Activated gamma-delta T cell (primary cell): ENCODE results near the gene MEPE.

Experiments used
- DNase-seq: peaks from one replicate; lab custom pipeline; 2025; lab: John Stamatoyannopoulos, UW
- total RNA-seq, 2 donors: gene quantifications; one replicate each; lab custom pipeline; 2026; lab: John Stamatoyannopoulos, UW

MEPE gene
- total RNA-seq, result 0 reads per million in 2 donors

GRCh38 chr4:87832669-87833068 is at the start of gene MEPE:
MEPE (plus strand) TSS chr4:87832969; CDS start chr4:87834715, 1,746 bp downstream.
- no peak for DNase-seq

GRCh38 chr4:87783781-87784180 is 49.0 kb upstream of the MEPE start:
- no peak for DNase-seq

DNA sequence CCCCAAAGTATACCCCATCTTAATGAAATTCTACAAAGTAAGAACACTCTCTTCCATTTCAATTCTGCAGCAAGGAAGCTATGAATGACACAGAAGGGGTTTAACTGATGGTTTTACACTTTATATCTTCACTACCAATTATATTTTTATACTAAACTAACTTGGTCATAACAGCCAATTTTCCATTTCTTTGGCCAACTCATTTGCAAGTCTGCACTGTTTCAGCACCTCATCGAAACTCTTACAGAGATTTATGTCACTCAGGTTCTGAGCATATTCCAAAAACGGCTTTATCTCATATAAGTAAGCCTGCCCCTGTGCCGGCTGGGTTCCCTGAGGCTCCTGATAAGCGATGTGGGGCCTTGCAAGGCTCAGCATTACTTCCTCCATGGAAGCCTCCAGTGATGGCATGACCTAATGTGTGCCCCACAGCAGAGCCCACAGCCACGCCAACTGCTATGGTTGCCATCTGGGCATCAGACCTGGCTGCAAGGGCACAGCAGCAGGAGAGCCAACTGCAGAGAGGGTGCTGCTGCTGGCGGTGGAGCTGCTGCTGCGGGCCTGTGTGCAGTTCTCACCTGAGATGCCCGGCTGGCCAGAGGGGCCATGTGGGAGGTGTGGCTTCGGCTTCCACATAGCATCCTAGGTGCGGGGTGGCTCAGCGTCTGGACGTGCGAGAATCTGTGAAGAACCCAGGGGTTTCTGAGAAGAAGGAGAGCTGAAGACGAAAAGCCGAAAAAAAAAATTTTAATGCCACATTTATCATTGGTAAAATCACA is 46.8 kb upstream of the MEPE start:
- peak; percentile 1 for DNase-seq

GRCh38 chr4:87799301-87800113 is 33.3 kb upstream of the MEPE start, which contains the start of gene IBSP:
IBSP (plus strand) TSS chr4:87799554; CDS start chr4:87802362, 2,808 bp downstream.
- DNase-seq, result no peak

DNA sequence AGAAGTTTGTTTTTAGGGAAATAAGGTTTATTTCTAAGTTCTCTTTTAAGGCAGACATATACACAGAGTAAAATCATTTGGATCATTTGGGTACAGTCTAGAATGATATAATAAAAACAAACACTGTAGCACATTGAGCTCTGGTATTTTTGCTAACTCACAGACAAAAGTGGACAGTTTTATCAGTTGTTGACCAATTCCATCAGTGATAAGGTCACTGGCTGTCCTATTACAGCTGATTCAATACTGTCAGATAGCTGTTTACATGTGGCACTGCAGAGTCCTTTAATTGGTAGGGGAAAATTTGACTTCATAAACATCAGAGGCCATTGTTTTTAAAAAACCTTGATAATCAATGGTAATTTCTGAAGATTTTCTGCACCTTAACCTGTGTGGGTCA is 29.9 kb upstream of the MEPE start:
- DNase-seq, result no peak

DNA sequence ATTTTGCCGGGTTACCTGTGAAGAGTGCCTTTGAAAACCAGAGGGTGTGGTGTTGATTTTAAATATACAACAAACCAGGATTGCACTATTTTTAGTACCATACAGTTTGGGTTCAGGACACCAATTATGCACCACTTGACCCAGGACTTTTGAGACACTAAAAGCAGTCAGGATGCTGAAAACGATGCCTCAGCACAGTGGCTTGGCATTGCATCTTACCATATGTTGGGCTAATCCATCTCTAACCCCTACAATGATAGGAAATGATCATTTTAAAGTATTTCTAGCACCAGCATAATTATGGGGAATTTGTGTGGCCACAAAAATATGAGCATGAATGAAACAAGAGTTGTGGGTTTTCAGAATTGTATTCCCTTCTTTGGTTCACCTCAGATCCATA is 29.3 kb upstream of the MEPE start:
- DNase-seq, result no peak

DNA sequence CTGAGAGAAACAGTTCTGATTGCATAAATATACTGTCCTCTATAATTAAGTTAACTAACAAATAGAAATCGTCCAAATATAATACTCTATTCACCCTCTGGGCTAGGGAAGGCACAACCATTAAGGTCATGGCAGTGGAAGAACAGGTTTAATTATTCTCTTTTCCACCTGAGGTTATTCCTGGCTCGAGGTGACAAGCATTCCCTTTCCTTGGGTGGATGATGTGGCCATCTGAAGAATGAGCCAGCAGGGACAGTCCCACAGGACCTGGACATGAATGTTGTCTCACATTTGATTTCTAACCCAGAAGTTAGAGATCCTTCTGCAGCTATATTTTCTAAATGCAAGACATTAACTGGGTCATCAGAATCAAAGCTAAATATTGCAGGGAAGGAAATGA is 27.9 kb upstream of the MEPE start:
- no peak for DNase-seq

GRCh38 chr4:87805971-87806370 is 26.8 kb upstream of the MEPE start:
- DNase-seq, result no peak

- no peak for DNase-seq
Measured at GRCh38 chr4:87806520-87806919, 26.2 kb upstream of the MEPE start.

GRCh38 chr4:87807402-87807801 is 25.4 kb upstream of the MEPE start:
- DNase-seq, result no peak

DNA sequence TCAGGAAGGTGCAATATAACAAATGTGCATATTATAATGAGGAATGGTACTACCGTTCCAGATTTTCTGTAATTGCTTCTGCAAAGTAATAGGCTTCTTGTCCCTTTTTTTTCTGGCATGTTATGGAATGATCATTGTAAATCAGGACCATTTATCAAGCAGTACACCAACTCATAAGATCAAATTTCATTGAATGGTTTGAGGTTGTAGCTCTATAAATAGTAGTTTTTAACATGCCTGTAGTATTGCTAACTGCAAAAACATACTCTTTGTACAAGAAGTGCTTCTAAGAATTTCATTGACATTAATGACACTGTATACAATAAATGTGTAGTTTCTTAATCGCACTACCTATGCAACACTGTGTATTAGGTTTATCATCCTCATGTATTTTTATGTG is 20.8 kb upstream of the MEPE start:
- no peak for DNase-seq

DNA sequence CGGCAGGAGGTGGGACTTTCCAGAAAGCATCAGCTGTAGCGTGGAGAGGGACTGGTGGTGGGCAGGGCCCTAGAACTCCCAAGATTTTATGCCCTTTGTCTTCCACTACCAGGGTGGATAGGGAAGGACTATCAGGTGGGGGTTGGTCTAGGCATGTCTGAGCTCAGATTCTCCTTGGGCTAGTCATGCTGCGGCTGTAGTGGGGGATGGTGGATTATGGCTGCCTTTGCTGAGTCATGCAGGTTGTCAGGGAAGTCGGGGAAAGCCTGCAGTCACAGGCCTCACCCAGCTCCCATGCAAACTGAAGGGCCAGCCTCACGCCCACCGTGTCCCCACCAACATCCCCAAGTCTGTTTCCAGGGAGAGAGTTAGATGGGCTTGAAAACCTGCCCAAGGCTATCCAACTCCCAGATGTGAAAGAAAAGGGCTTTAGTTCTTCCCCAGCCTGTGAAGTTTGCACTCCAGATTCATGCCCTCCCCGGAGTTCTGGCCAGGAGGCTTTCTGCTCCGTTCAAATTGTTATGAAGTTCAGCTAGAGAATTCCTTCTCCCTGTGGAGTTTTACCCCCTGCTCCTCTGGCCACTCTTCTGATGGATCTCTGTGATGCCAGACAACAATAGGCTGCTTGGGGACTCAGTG is 13.4 kb upstream of the MEPE start:
- DNase-seq, result no peak

GRCh38 chr4:87823200-87823599 is 9.6 kb upstream of the MEPE start:
- DNase-seq, result no peak

GRCh38 chr4:87823724-87824123 is 9.0 kb upstream of the MEPE start:
- no peak for DNase-seq

GRCh38 chr4:87824352-87824751 is 8.4 kb upstream of the MEPE start:
- no peak for DNase-seq

DNA sequence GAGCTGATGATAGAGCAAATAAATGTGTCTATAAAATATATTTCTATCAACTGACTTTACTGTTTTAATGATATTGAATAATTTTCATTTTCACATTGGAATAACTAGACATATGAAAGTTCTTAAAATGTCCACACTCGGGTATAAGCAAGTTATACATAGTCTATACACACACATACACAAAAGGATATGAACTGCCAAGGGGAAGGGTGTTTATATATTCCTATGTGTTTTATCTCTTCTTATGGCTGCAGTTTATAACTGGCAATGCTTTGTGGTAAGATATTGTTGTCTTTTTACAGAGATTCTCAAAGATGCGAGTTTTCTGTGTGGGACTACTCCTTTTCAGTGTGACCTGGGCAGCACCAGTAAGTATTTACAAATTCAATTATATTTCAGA is 1.6 kb downstream of the MEPE start:
- no peak for DNase-seq

DNA sequence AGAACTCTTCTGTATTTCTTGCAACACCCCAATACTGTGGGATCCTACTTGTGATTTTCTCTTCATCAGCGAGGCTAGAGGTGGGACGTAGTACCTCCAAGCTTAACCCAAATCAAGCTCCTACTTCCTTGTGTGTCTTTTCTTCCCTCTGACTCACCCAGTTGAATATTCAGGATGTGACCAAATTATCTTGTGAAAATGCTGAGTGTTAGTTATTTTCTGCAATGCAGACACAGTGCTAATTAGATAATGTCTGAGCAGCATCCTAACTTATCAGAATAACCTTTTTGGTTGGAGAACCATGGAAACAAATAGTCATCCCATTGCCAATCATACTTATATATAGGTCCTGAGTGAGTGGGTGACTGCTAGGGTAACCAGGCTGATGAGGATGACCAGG is 2.4 kb downstream of the MEPE start:
- DNase-seq, result no peak

GRCh38 chr4:87835743-87836142 is 3.0 kb downstream of the MEPE start:
- DNase-seq, result no peak

GRCh38 chr4:87838205-87838604 is 5.4 kb downstream of the MEPE start:
- no peak for DNase-seq

GRCh38 chr4:87838890-87839591 is 6.3 kb downstream of the MEPE start:
- no peak for DNase-seq

DNA sequence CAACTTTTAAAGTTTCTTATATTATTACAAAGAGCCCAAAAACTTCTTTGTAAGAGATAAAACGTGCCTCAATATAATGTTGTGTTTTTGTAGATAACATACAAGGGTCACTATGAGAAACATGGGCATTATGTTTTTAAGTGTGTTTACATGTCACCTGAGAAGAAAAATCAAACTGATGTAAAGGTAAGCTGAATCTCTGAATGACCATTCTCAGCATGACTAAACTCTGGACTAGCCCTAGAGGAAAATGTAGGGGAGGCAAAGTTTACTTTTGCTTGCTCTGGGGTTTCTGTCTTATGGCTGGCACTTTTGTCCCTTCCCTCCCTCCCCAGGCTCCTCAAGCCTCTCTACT is 6.8 kb downstream of the MEPE start:
- DNase-seq, result no peak

DNA sequence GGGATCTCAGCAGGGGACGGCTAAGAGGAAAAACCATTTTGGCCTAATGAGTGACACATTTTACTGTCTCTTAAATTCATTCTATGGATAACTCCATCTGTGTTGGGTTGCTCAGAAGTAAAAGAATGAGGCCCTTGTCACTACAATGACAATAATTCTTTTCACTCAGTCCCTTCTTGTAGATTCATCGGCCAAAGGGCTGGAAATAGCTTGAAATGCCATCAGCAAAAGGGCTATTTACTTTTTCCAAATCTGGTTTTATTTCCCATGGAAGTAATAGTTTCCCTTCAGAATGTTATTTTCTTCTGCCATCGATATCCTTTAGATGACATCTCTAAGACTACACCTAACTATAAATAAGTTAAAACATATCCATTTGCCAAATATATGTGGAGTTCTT is 7.4 kb downstream of the MEPE start:
- no peak for DNase-seq
